HCT116 (cell line): ENCODE results near the gene SLC25A53. TPM values are rescaled to one million over a fixed set of nuclear protein-coding genes. Genes with fewer than 3 reads are reported as not detected.

Source experiments
- ATAC-seq: fragments of 200-7000 bp; cut with Tn5 transposase; 2 replicates; pipeline ENCODE4 v1.9.1; 2020; ENCODE audit warnings: mild to moderate bottlenecking, moderate library complexity
- BruUV-seq: library from RNA; stranded (reverse); fragments of 400-500 nt; replicated peaks from 2 replicates; lab custom pipeline; 2021; lab: Mats Ljungman, UMichigan
- CTCF ChIA-PET: fragments of 300-600 bp; sonication (Branson Sonifier 250); formaldehyde crosslinking; loops from one replicate; lab custom pipeline; 2021; ENCODE audit warnings: antibody characterized with exemption; lab: Charles Lee
- POLR2A ChIA-PET: fragments of 300-600, 350-600 bp; sonication (Branson Sonifier 250); formaldehyde crosslinking; loops from one replicate; lab custom pipeline; 2021; ENCODE audit warnings: antibody characterized with exemption; lab: Charles Lee
- RAD21 ChIA-PET, 2 experiments: fragments of 300-600 bp; sonication (Branson Sonifier 250); formaldehyde crosslinking; loops; one replicate each; lab custom pipeline; 2023; ENCODE audit warnings: low total read pairs in 2 of 2; ENCODE audit not compliant: uncharacterized antibody in 2 of 2, unreplicated experiment in 2 of 2, low non-redundant PET in 1 of 2; lab: Charles Lee
- DNase-seq: peaks from one replicate; pipeline ENCODE4 v3.0.0-alpha.2; 2010; ENCODE audit warnings: low read depth, low spot score
- H2AFZ ChIP-seq: fragments of 200-600 bp; shearing (Covaris generic), sonication (generic); 2 replicates; pipeline ENCODE4 v1.6.1; 2017; ENCODE audit warnings: low read depth, mixed run types, mixed read lengths, antibody characterized with exemption, low read length; ENCODE audit not compliant: poor library complexity, severe bottlenecking
- H3K27ac ChIP-seq: 2 replicates; pipeline ENCODE4 v1.5.1; 2012; ENCODE audit warnings: low read depth, low read length
- H3K27me3 ChIP-seq: fragments of 200-600 bp; sonication (generic); 2 replicates; pipeline ENCODE4 v1.6.1; 2016; ENCODE audit warnings: mixed run types, low read length, mixed read lengths; ENCODE audit not compliant: insufficient read depth
- H3K36me3 ChIP-seq, 2 experiments: fragments of 200-500 bp in 1 of 2; fragments of 200-600 bp in 1 of 2; sonication (Bioruptor generic) in 1 of 2; sonication (generic) in 1 of 2; 2 replicates each; pipeline versions ENCODE4 v1.5.1 to v1.6.1; 2014 to 2016; ENCODE audit warnings: low read length in 2 of 2, inconsistent platforms in 1 of 2, mixed read lengths in 1 of 2, mixed run types in 1 of 2; ENCODE audit not compliant: insufficient read depth in 2 of 2, control insufficient read depth in 1 of 2
- H3K4me1 ChIP-seq, 2 experiments: fragments of 200-600 bp in 1 of 2; sonication (generic) in 1 of 2; 2 replicates each; pipeline versions ENCODE4 v1.5.1 to v1.6.1; 2012 to 2017; ENCODE audit warnings: low read length in 2 of 2, inconsistent platforms in 1 of 2, mild to moderate bottlenecking in 1 of 2, mixed read lengths in 1 of 2, mixed run types in 1 of 2, moderate library complexity in 1 of 2; ENCODE audit not compliant: insufficient read depth in 2 of 2, control insufficient read depth in 1 of 2
- H3K4me2 ChIP-seq: fragments of 200-600 bp; sonication (generic); 2 replicates; pipeline ENCODE4 v1.6.1; 2017; ENCODE audit warnings: mixed run types, low read length, mixed read lengths
- H3K4me3 ChIP-seq, 2 experiments: fragments of 200-600 bp in 1 of 2; sonication (generic) in 1 of 2; replicated peaks in 1 of 2; 2 replicates each; pipeline ENCODE4 v1.5.1; 2011 to 2016; ENCODE audit warnings: low read length in 2 of 2, control low read depth in 1 of 2, low read depth in 1 of 2, mild to moderate bottlenecking in 1 of 2, mixed read lengths in 1 of 2, mixed run types in 1 of 2
- H3K79me2 ChIP-seq: fragments of 200-600 bp; sonication (generic); 2 replicates; pipeline ENCODE4 v1.6.1; 2017; ENCODE audit warnings: mild to moderate bottlenecking, mixed run types, low read length, moderate library complexity, mixed read lengths; ENCODE audit not compliant: insufficient read depth
- H3K9ac ChIP-seq: fragments of 200-600 bp; sonication (generic); 2 replicates; pipeline ENCODE4 v1.6.1; 2016; ENCODE audit warnings: low read length, mixed read lengths
- H3K9me2 ChIP-seq: fragments of 200-600 bp; sonication (generic), shearing (Covaris generic); 2 replicates; pipeline ENCODE4 v1.6.1; 2017; ENCODE audit warnings: mixed run types, mild to moderate bottlenecking, moderate library complexity; ENCODE audit not compliant: insufficient read depth
- H3K9me3 ChIP-seq, 2 experiments: fragments of 200-500 bp in 1 of 2; fragments of 200-600 bp in 1 of 2; sonication (Bioruptor generic) in 1 of 2; sonication (generic) in 1 of 2; 2 replicates each; pipeline ENCODE4 v1.6.1; 2014 to 2017; ENCODE audit warnings: low read length in 2 of 2, mixed read lengths in 2 of 2, inconsistent platforms in 1 of 2, low read depth in 1 of 2, mild to moderate bottlenecking in 1 of 2, mixed run types in 1 of 2, moderate library complexity in 1 of 2; ENCODE audit not compliant: control insufficient read depth in 1 of 2, insufficient read depth in 1 of 2
- H4K20me1 ChIP-seq: fragments of 200-600 bp; sonication (generic), shearing (Covaris generic); 2 replicates; pipeline ENCODE4 v1.6.1; 2017; ENCODE audit warnings: mixed run types, mild to moderate bottlenecking, moderate library complexity; ENCODE audit not compliant: insufficient read depth
- CBX3 ChIP-seq: IDR thresholded peaks from 2 replicates; pipeline ENCODE4 v1.6.1; 2012; ENCODE audit warnings: low read depth
- CEBPB ChIP-seq: IDR thresholded peaks from 2 replicates; pipeline ENCODE4 v1.6.1; 2012; ENCODE audit warnings: low read depth
- EGR1 ChIP-seq: IDR thresholded peaks from 2 replicates; pipeline ENCODE4 v1.6.1; 2012; ENCODE audit warnings: low read depth
- EZH2 ChIP-seq: fragments of 200-600 bp; sonication (generic); IDR thresholded peaks from 2 replicates; pipeline ENCODE4 v1.6.1; 2017; ENCODE audit warnings: antibody characterized with exemption, mixed run types
- EZH2phosphoT487 ChIP-seq: fragments of 200-600 bp; IDR thresholded peaks from 2 replicates; pipeline ENCODE4 v1.6.1; 2018; ENCODE audit warnings: antibody characterized with exemption, borderline replicate concordance
- FOSL1 ChIP-seq: IDR thresholded peaks from 2 replicates; pipeline ENCODE4 v1.6.1; 2012; ENCODE audit warnings: low read depth
- JUND ChIP-seq: IDR thresholded peaks from 2 replicates; pipeline ENCODE4 v1.6.1; 2012
- POLR2A ChIP-seq: IDR thresholded peaks from 2 replicates; pipeline ENCODE4 v1.7.0; 2011; ENCODE audit warnings: borderline replicate concordance; ENCODE audit not compliant: insufficient read depth, insufficient read length; ENCODE audit errors: extremely low read depth
- POLR2AphosphoS5 ChIP-seq: IDR thresholded peaks from 2 replicates; pipeline ENCODE4 v1.6.1; 2011; ENCODE audit warnings: mild to moderate bottlenecking, low read depth, low read length, moderate library complexity
- RAD21 ChIP-seq: IDR thresholded peaks from 2 replicates; pipeline ENCODE4 v1.6.1; 2012; ENCODE audit warnings: low read depth, mild to moderate bottlenecking
- SIN3A ChIP-seq: IDR thresholded peaks from 2 replicates; pipeline ENCODE4 v1.6.1; 2012; ENCODE audit warnings: low read depth
- TCF7L2 ChIP-seq: IDR thresholded peaks from 2 replicates; pipeline ENCODE4 v1.7.0; 2011; ENCODE audit warnings: borderline replicate concordance, inconsistent platforms; ENCODE audit not compliant: insufficient read depth, insufficient read length; ENCODE audit errors: extremely low read depth
- intact Hi-C: fragments of 100-400 bp; cut with micrococcal nuclease; formaldehyde crosslinking; loops from 2 replicates; pipeline ENCODE4 v1.10.0; 2022
- total RNA-seq: library from RNA; stranded (reverse); gene quantifications from one replicate; pipeline ENCODE4 v1.2.1, GENCODE V29; 2021; ENCODE audit not compliant: unreplicated experiment
- TF ChIP-seq, protein P1 (sequence below): IDR thresholded peaks from 2 replicates; pipeline ENCODE4 v1.6.1; 2012
- TF ChIP-seq, protein P2 (sequence below): IDR thresholded peaks from 2 replicates; pipeline ENCODE4 v1.6.1; 2012; ENCODE audit warnings: low read depth
- TF ChIP-seq, protein P3 (sequence below): IDR thresholded peaks from 2 replicates; pipeline ENCODE4 v1.6.1; 2011; ENCODE audit warnings: mild to moderate bottlenecking, low read length, moderate library complexity; ENCODE audit not compliant: insufficient replicate concordance; ENCODE audit errors: extremely low read depth
- TF ChIP-seq, protein P4 (sequence below): IDR thresholded peaks from 2 replicates; pipeline ENCODE4 v1.6.1; 2012

The SLC25A53 gene
- total RNA-seq, 1 experiment from 2014 or later, result 3.4 TPM

DNA sequence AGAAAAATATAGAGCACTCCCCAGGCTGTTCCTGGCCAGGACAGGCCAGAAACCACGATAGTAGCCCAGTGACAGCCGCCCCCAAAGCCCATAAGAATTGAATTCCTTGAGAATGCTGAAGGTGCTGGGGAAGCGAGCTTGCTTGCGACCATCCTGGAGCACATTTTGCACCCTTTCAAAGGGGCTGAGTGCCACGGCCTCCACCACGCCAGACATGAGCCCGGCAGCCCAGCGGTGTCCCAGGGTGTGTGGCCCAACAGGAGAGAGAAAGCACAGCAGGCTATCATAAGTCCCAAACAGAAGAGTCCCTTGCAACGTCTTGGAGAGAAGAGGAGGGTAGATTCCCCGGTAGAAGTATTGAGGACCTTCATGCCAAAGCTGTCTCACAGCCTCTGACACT is 52.1 kb downstream of the SLC25A53 start:
- Histone ChIP-seq H3K4me1 (no peaks in the 10 kb centered on the region), H3K27me3 (peaks cover 14% of the 10 kb centered on the region), H4K20me1 (no peaks in the 10 kb centered on the region), H3K9me3 (no peaks in the 10 kb centered on the region), H3K27ac (no peak overlapping the region), H3K79me2 (no peaks in the 10 kb centered on the region), H3K4me3 (no peak overlapping the region), H2AFZ (no peak overlapping the region), H3K4me2 (no peak overlapping the region), H3K9me2 (no peaks in the 10 kb centered on the region), H3K9ac (no peak overlapping the region), H3K36me3 (no peaks in the 10 kb centered on the region)
- TF ChIP-seq POLR2A (no peak), TCF7L2 (no peak), SIN3A (no peak), FOSL1 (no peak), RAD21 (no peak), JUND (no peak), EGR1 (no peak), CEBPB (no peak), POLR2AphosphoS5 (no peak), CBX3 (no peak), EZH2phosphoT487 (no peak), EZH2 (no peak)
- TF ChIP-seq, protein P1, sequence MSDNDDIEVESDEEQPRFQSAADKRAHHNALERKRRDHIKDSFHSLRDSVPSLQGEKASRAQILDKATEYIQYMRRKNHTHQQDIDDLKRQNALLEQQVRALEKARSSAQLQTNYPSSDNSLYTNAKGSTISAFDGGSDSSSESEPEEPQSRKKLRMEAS, result no peak
- TF ChIP-seq, protein P2, sequence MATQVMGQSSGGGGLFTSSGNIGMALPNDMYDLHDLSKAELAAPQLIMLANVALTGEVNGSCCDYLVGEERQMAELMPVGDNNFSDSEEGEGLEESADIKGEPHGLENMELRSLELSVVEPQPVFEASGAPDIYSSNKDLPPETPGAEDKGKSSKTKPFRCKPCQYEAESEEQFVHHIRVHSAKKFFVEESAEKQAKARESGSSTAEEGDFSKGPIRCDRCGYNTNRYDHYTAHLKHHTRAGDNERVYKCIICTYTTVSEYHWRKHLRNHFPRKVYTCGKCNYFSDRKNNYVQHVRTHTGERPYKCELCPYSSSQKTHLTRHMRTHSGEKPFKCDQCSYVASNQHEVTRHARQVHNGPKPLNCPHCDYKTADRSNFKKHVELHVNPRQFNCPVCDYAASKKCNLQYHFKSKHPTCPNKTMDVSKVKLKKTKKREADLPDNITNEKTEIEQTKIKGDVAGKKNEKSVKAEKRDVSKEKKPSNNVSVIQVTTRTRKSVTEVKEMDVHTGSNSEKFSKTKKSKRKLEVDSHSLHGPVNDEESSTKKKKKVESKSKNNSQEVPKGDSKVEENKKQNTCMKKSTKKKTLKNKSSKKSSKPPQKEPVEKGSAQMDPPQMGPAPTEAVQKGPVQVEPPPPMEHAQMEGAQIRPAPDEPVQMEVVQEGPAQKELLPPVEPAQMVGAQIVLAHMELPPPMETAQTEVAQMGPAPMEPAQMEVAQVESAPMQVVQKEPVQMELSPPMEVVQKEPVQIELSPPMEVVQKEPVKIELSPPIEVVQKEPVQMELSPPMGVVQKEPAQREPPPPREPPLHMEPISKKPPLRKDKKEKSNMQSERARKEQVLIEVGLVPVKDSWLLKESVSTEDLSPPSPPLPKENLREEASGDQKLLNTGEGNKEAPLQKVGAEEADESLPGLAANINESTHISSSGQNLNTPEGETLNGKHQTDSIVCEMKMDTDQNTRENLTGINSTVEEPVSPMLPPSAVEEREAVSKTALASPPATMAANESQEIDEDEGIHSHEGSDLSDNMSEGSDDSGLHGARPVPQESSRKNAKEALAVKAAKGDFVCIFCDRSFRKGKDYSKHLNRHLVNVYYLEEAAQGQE, result no peak
- TF ChIP-seq, protein P3, sequence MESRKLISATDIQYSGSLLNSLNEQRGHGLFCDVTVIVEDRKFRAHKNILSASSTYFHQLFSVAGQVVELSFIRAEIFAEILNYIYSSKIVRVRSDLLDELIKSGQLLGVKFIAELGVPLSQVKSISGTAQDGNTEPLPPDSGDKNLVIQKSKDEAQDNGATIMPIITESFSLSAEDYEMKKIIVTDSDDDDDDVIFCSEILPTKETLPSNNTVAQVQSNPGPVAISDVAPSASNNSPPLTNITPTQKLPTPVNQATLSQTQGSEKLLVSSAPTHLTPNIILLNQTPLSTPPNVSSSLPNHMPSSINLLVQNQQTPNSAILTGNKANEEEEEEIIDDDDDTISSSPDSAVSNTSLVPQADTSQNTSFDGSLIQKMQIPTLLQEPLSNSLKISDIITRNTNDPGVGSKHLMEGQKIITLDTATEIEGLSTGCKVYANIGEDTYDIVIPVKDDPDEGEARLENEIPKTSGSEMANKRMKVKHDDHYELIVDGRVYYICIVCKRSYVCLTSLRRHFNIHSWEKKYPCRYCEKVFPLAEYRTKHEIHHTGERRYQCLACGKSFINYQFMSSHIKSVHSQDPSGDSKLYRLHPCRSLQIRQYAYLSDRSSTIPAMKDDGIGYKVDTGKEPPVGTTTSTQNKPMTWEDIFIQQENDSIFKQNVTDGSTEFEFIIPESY, result no peak
- TF ChIP-seq, protein P4, sequence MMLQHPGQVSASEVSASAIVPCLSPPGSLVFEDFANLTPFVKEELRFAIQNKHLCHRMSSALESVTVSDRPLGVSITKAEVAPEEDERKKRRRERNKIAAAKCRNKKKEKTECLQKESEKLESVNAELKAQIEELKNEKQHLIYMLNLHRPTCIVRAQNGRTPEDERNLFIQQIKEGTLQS, result no peak
- ATAC-seq (no peak), DNase-seq (no peak)
- ChIA-PET RAD21 (no interaction called here), CTCF (no interaction called here), POLR2A (no interaction called here)
- BruUV-seq, result no TSS peak
- intact Hi-C loops, result no loop called here
